B cell (primary cell): Measurements from ENCODE around the gene GFPT1. TPM values are rescaled to one million over a fixed set of nuclear protein-coding genes. Genes with fewer than 3 reads are reported as not detected.

Experiments
- ATAC-seq: fragments of 200-7000 bp; cut with Tn5 transposase; one replicate; pipeline ENCODE4 v1.10.0; 2021; ENCODE audit warnings: low read depth, mild to moderate bottlenecking, moderate number of reproducible peaks, moderate library complexity
- CTCF ChIA-PET: fragments of 350-600 bp; sonication (Branson Sonifier 250); formaldehyde crosslinking; loops from one replicate; lab custom pipeline; 2021; ENCODE audit warnings: antibody characterized with exemption, inconsistent platforms; lab: Charles Lee
- POLR2A ChIA-PET: fragments of 350-600 bp; sonication (Branson Sonifier 250); formaldehyde crosslinking; loops from one replicate; lab custom pipeline; 2021; ENCODE audit warnings: antibody characterized with exemption; lab: Charles Lee
- DNase-seq: peaks from one replicate; pipeline ENCODE4 v3.0.0; 2013
- H2AFZ ChIP-seq: 2 replicates; pipeline ENCODE4 v1.6.1; 2012; ENCODE audit warnings: mild to moderate bottlenecking, low read depth, low read length; ENCODE audit not compliant: insufficient read depth, poor library complexity, severe bottlenecking
- H3K27ac ChIP-seq, 2 donors: 1 replicate in 1 of 2; 2 replicates in 1 of 2; pipeline ENCODE4 v1.5.1; 2012 to 2013; ENCODE audit warnings: low read length in 2 of 2, mild to moderate bottlenecking in 2 of 2, moderate library complexity in 1 of 2
- H3K27me3 ChIP-seq, 4 experiments: fragments of 200-600 bp in 1 of 4; sonication (generic) in 1 of 4; replicated peaks in 1 of 4; 1 replicate in 2 of 4; 2 replicates in 2 of 4; pipeline versions ENCODE4 v1.6.1 to v1.7.0; 2013 to 2016; ENCODE audit warnings: low read length in 3 of 4, mild to moderate bottlenecking in 2 of 4, mixed read lengths in 1 of 4, moderate library complexity in 1 of 4; ENCODE audit not compliant: insufficient read depth in 4 of 4, control insufficient read depth in 3 of 4; ENCODE audit errors: control extremely low read depth in 1 of 4
- H3K36me3 ChIP-seq, 2 experiments: replicated peaks in 1 of 2; 1 replicate in 1 of 2; 2 replicates in 1 of 2; pipeline versions ENCODE4 v1.6.1 to v1.7.1; 2013; ENCODE audit warnings: low read length in 1 of 2; ENCODE audit not compliant: insufficient read depth in 2 of 2, control insufficient read depth in 1 of 2; ENCODE audit errors: control extremely low read depth in 1 of 2, extremely low read depth in 1 of 2
- H3K4me1 ChIP-seq, 2 donors: fragments of 200-600 bp in 1 of 2; sonication (generic) in 1 of 2; 1 replicate in 1 of 2; 2 replicates in 1 of 2; pipeline versions ENCODE4 v1.5.1 to v1.6.1; 2013 to 2017; ENCODE audit warnings: low read length in 2 of 2; ENCODE audit not compliant: control insufficient read depth in 2 of 2, insufficient read depth in 2 of 2
- H3K4me2 ChIP-seq: replicated peaks from 2 replicates; pipeline ENCODE3; 2012; ENCODE audit warnings: mild to moderate bottlenecking, low read depth, low read length; ENCODE audit not compliant: poor library complexity, severe bottlenecking
- H3K4me3 ChIP-seq, 5 experiments: fragments of 200-600 bp in 1 of 5; sonication (generic) in 1 of 5; 1 replicate in 3 of 5; 2 replicates in 2 of 5; pipeline versions ENCODE4 v1.5.1 to v1.7.0; 2011 to 2016; ENCODE audit warnings: low read length in 4 of 5, mild to moderate bottlenecking in 4 of 5, low read depth in 2 of 5, control low read depth in 1 of 5, moderate library complexity in 1 of 5; ENCODE audit not compliant: insufficient read depth in 1 of 5; ENCODE audit errors: control extremely low read depth in 1 of 5, extremely low read depth in 1 of 5
- H3K79me2 ChIP-seq: fragments of 200-600 bp; sonication (generic); one replicate; pipeline ENCODE4 v1.6.0; 2016; ENCODE audit warnings: low read length; ENCODE audit not compliant: control insufficient read depth, insufficient read depth
- H3K9ac ChIP-seq: fragments of 200-600 bp; sonication (generic); 2 replicates; pipeline ENCODE4 v1.6.1; 2017; ENCODE audit warnings: mild to moderate bottlenecking, low read length, moderate library complexity
- H3K9me3 ChIP-seq, 3 donors: one replicate each; pipeline versions ENCODE4 v1.6.1 to v1.7.1; 2013; ENCODE audit warnings: low read length in 2 of 3; ENCODE audit not compliant: control insufficient read depth in 2 of 3, insufficient read depth in 1 of 3; ENCODE audit errors: control extremely low read depth in 1 of 3
- H4K20me1 ChIP-seq: 2 replicates; pipeline ENCODE4 v1.6.0; 2012; ENCODE audit warnings: mild to moderate bottlenecking, low read length; ENCODE audit not compliant: insufficient read depth, control insufficient read depth, poor library complexity, severe bottlenecking
- H3K27ac Mint-ChIP-seq: one replicate; pipeline ENCODE4 v1.8.0; 2021; ENCODE audit warnings: mixed read lengths
- H3K27me3 Mint-ChIP-seq: one replicate; pipeline ENCODE4 v1.8.0; 2021; ENCODE audit warnings: mixed read lengths
- H3K4me1 Mint-ChIP-seq: one replicate; pipeline ENCODE4 v1.8.0; 2021; ENCODE audit warnings: mixed read lengths
- H3K4me3 Mint-ChIP-seq: one replicate; pipeline ENCODE4 v1.8.0; 2021; ENCODE audit warnings: mixed read lengths
- H3K9me3 Mint-ChIP-seq: one replicate; pipeline ENCODE4 v1.8.0; 2022; ENCODE audit warnings: mixed read lengths; ENCODE audit not compliant: insufficient read depth
- EZH2 ChIP-seq: IDR thresholded peaks from 2 replicates; pipeline ENCODE4 v1.6.1; 2012; ENCODE audit warnings: borderline replicate concordance, low read depth, mild to moderate bottlenecking, moderate library complexity, low read length; ENCODE audit not compliant: insufficient read depth, poor library complexity, severe bottlenecking
- WGBS: methylation state at CpG from one replicate; pipeline ENCODE4 v1.1.5; 2013; ENCODE audit warnings: missing lambda C conversion rate; ENCODE audit not compliant: insufficient coverage; 5-methylcytosine and 5-hydroxymethylcytosine counted together
- intact Hi-C: fragments of 100-400 bp; cut with micrococcal nuclease; formaldehyde crosslinking; loops from one replicate; pipeline ENCODE4 v1.10.0; 2022
- polyA plus RNA-seq: library from polyadenylated mRNA; depleted of rRNA; stranded (reverse); fragments of >200 nt; gene quantifications from 2 replicates; pipeline ENCODE4 v1.2.3, GENCODE V29; 2012
- total RNA-seq, 2 donors: library from RNA; stranded (reverse); fragments of 120-200 nt in 1 of 2; gene quantifications; 1 replicate in 1 of 2; 2 replicates in 1 of 2; pipeline versions ENCODE4 v1.2.3 to v1.2.4, GENCODE V29; 2013 to 2022
- TF ChIP-seq, protein P1 (sequence below): fragments of 200-600 bp; IDR thresholded peaks from one replicate; pipeline ENCODE4 v1.8.0; 2022; ENCODE audit warnings: antibody characterized with exemption, mild to moderate bottlenecking

The GFPT1 gene
- total and polyA plus RNA-seq, 2 donors (not counting 1 experiment from before 2014, with no cell fraction given) = 2.8 to 18.1 TPM

DNA sequence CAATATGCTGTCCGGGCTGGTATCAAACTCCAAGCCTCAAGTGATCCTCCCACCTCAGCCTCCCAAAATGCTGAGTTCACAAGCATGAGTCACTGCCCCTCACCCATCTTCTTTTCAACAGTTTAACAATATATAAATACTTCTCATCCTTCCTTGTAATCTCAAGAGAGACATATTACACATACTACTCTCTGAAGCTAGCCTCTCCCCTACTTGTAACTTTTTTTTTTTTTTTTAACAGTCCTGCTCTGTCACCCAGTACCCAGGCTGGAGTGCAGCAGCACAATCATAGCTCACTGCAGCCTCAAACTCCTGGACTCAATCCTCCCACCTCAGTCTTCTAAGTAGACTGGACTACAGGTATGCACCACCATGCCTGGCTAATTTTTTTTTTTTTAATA lies 5.7 kb downstream of the GFPT1 start:
- ChIA-PET POLR2A (interaction anchor here (0.6 kb wide), 1 partner anchor 20 kb away, joined by 3 read pairs; no protein-coding TSS in a partner anchor), CTCF (no interaction called here)
- no peak overlapping the region for H3K4me3 Mint-ChIP-seq
- H3K27ac Mint-ChIP-seq = no peak overlapping the region
- Histone ChIP-seq H3K4me1 (peaks cover 4 to 8% of the 10 kb centered on the region in 2 donors), H2AFZ (no peak overlapping the region), H3K36me3 (no peaks in the 10 kb centered on the region), H3K79me2 (peaks cover 61% of the 10 kb centered on the region), H4K20me1 (no peaks in the 10 kb centered on the region), H3K27ac (no peak overlapping the region), H3K27me3 (no peaks in the 10 kb centered on the region), H3K9ac (no peak overlapping the region), H3K4me2 (no peak overlapping the region), H3K9me3 (no peaks in the 10 kb centered on the region), H3K4me3 (no peak overlapping the region)
- WGBS = 100% methylated on average over 1 of the region's 1 CpG
- no peaks in the 10 kb centered on the region for H3K9me3 Mint-ChIP-seq
- H3K4me1 Mint-ChIP-seq = peaks cover 32% of the 10 kb centered on the region
- intact Hi-C loops = loop anchor here (10.0 kb wide), 1 partner anchor 183 kb away; no protein-coding TSS in a partner anchor
- no peak for TF ChIP-seq EZH2
- TF ChIP-seq, protein P1, sequence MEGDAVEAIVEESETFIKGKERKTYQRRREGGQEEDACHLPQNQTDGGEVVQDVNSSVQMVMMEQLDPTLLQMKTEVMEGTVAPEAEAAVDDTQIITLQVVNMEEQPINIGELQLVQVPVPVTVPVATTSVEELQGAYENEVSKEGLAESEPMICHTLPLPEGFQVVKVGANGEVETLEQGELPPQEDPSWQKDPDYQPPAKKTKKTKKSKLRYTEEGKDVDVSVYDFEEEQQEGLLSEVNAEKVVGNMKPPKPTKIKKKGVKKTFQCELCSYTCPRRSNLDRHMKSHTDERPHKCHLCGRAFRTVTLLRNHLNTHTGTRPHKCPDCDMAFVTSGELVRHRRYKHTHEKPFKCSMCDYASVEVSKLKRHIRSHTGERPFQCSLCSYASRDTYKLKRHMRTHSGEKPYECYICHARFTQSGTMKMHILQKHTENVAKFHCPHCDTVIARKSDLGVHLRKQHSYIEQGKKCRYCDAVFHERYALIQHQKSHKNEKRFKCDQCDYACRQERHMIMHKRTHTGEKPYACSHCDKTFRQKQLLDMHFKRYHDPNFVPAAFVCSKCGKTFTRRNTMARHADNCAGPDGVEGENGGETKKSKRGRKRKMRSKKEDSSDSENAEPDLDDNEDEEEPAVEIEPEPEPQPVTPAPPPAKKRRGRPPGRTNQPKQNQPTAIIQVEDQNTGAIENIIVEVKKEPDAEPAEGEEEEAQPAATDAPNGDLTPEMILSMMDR = no peak
- H3K27me3 Mint-ChIP-seq = no peaks in the 10 kb centered on the region
- DNase-seq (no peak), ATAC-seq (no peak)

DNA sequence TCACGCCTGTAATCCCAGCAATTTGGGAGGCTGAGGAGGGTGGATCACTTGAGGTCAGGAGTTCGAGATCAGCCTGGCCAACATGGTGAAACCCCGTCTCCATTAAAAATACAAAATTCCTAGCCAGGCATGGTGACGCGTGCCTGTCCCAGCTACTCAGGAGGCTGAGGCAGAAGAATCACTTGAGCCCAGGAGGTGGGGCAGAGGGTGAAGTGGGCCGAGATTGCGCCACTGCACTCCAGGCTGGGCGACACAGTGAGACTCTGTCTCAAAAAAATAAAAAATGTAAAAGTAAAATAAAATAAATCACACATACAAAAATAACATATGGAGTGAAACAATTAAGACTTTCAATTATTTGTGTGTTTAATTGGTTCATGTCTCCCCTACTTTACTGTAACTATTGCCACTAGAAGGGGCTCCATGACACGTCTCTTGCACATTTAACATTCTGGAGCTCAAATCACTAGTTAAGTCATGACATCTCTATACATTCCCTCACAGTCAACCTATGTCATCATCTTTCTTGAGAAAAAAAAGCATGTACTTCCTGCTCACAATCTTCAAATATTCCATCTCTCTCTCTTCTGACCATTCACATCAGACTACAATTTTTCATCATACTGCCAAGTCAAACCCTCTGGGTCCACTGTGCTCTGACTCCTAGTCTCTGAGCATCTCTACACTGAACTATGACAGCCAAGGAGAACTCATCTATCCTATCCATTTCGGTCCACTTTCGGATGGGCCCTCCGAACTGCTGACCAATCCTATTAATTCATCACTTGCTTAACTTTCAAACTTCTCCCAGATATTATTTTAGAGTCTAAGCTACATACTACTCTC lies 6.7 kb downstream of the GFPT1 start:
- Mint-ChIP-seq H3K27me3 (no peaks in the 10 kb centered on the region), H3K27ac (no peak overlapping the region), H3K9me3 (no peaks in the 10 kb centered on the region), H3K4me1 (peaks cover 27% of the 10 kb centered on the region), H3K4me3 (no peak overlapping the region)
- Histone ChIP-seq H3K27ac (no peak overlapping the region), H2AFZ (no peak overlapping the region), H3K4me2 (no peak overlapping the region), H3K9ac (no peak overlapping the region), H4K20me1 (peaks cover 5% of the 10 kb centered on the region), H3K9me3 (no peaks in the 10 kb centered on the region), H3K4me1 (no peaks in the 10 kb centered on the region), H3K36me3 (no peaks in the 10 kb centered on the region), H3K4me3 (no peak overlapping the region), H3K79me2 (peaks cover 63% of the 10 kb centered on the region), H3K27me3 (no peaks in the 10 kb centered on the region)
- CTCF ChIA-PET = no interaction called here
- ATAC-seq = no peak
- 96% methylated on average over 5 of the region's 12 CpGs for WGBS
- DNase-seq = no peak
- intact Hi-C loops = loop anchor here (10.0 kb wide), 1 partner anchor 185 kb away; no protein-coding TSS in a partner anchor
- TF ChIP-seq EZH2 = no peak
- TF ChIP-seq, protein P1 = no peak
- POLR2A ChIA-PET = interaction anchor here (0.7 kb wide), 1 partner anchor 61 kb away, joined by 3 read pairs; no protein-coding TSS in a partner anchor
